B cell (primary cell): ENCODE measurements around the gene ZFAND2A. TPM values are rescaled to one million over a fixed set of nuclear protein-coding genes. Genes with fewer than 3 reads are reported as not detected.
"Not testable (repeated sequence)": the region's sequence is repeated elsewhere in the genome, so short reads cannot be mapped to it uniquely, and the experiment has no call there.

Experiments used
- ATAC-seq: fragments of 200-7000 bp; cut with Tn5 transposase; one replicate; pipeline ENCODE4 v1.10.0; 2021; ENCODE audit warnings: low read depth, mild to moderate bottlenecking, moderate number of reproducible peaks, moderate library complexity
- CTCF ChIA-PET: fragments of 350-600 bp; sonication (Branson Sonifier 250); formaldehyde crosslinking; loops from one replicate; lab custom pipeline; 2021; ENCODE audit warnings: antibody characterized with exemption, inconsistent platforms; lab: Charles Lee
- POLR2A ChIA-PET: fragments of 350-600 bp; sonication (Branson Sonifier 250); formaldehyde crosslinking; loops from one replicate; lab custom pipeline; 2021; ENCODE audit warnings: antibody characterized with exemption; lab: Charles Lee
- DNase-seq: peaks from one replicate; pipeline ENCODE4 v3.0.0; 2013
- H2AFZ ChIP-seq: 2 replicates; pipeline ENCODE4 v1.6.1; 2012; ENCODE audit warnings: mild to moderate bottlenecking, low read depth, low read length; ENCODE audit not compliant: insufficient read depth, poor library complexity, severe bottlenecking
- H3K27ac ChIP-seq, 2 donors: 1 replicate in 1 of 2; 2 replicates in 1 of 2; pipeline ENCODE4 v1.5.1; 2012 to 2013; ENCODE audit warnings: low read length in 2 of 2, mild to moderate bottlenecking in 2 of 2, moderate library complexity in 1 of 2
- H3K27me3 ChIP-seq, 4 experiments: fragments of 200-600 bp in 1 of 4; sonication (generic) in 1 of 4; replicated peaks in 1 of 4; 1 replicate in 2 of 4; 2 replicates in 2 of 4; pipeline versions ENCODE4 v1.6.1 to v1.7.0; 2013 to 2016; ENCODE audit warnings: low read length in 3 of 4, mild to moderate bottlenecking in 2 of 4, mixed read lengths in 1 of 4, moderate library complexity in 1 of 4; ENCODE audit not compliant: insufficient read depth in 4 of 4, control insufficient read depth in 3 of 4; ENCODE audit errors: control extremely low read depth in 1 of 4
- H3K36me3 ChIP-seq, 2 experiments: replicated peaks in 1 of 2; 1 replicate in 1 of 2; 2 replicates in 1 of 2; pipeline versions ENCODE4 v1.6.1 to v1.7.1; 2013; ENCODE audit warnings: low read length in 1 of 2; ENCODE audit not compliant: insufficient read depth in 2 of 2, control insufficient read depth in 1 of 2; ENCODE audit errors: control extremely low read depth in 1 of 2, extremely low read depth in 1 of 2
- H3K4me1 ChIP-seq, 2 donors: fragments of 200-600 bp in 1 of 2; sonication (generic) in 1 of 2; 1 replicate in 1 of 2; 2 replicates in 1 of 2; pipeline versions ENCODE4 v1.5.1 to v1.6.1; 2013 to 2017; ENCODE audit warnings: low read length in 2 of 2; ENCODE audit not compliant: control insufficient read depth in 2 of 2, insufficient read depth in 2 of 2
- H3K4me2 ChIP-seq: replicated peaks from 2 replicates; pipeline ENCODE3; 2012; ENCODE audit warnings: mild to moderate bottlenecking, low read depth, low read length; ENCODE audit not compliant: poor library complexity, severe bottlenecking
- H3K4me3 ChIP-seq, 5 experiments: fragments of 200-600 bp in 1 of 5; sonication (generic) in 1 of 5; 1 replicate in 3 of 5; 2 replicates in 2 of 5; pipeline versions ENCODE4 v1.5.1 to v1.7.0; 2011 to 2016; ENCODE audit warnings: low read length in 4 of 5, mild to moderate bottlenecking in 4 of 5, low read depth in 2 of 5, control low read depth in 1 of 5, moderate library complexity in 1 of 5; ENCODE audit not compliant: insufficient read depth in 1 of 5; ENCODE audit errors: control extremely low read depth in 1 of 5, extremely low read depth in 1 of 5
- H3K79me2 ChIP-seq: fragments of 200-600 bp; sonication (generic); one replicate; pipeline ENCODE4 v1.6.0; 2016; ENCODE audit warnings: low read length; ENCODE audit not compliant: control insufficient read depth, insufficient read depth
- H3K9ac ChIP-seq: fragments of 200-600 bp; sonication (generic); 2 replicates; pipeline ENCODE4 v1.6.1; 2017; ENCODE audit warnings: mild to moderate bottlenecking, low read length, moderate library complexity
- H3K9me3 ChIP-seq, 3 donors: one replicate each; pipeline versions ENCODE4 v1.6.1 to v1.7.1; 2013; ENCODE audit warnings: low read length in 2 of 3; ENCODE audit not compliant: control insufficient read depth in 2 of 3, insufficient read depth in 1 of 3; ENCODE audit errors: control extremely low read depth in 1 of 3
- H4K20me1 ChIP-seq: 2 replicates; pipeline ENCODE4 v1.6.0; 2012; ENCODE audit warnings: mild to moderate bottlenecking, low read length; ENCODE audit not compliant: insufficient read depth, control insufficient read depth, poor library complexity, severe bottlenecking
- H3K27ac Mint-ChIP-seq: one replicate; pipeline ENCODE4 v1.8.0; 2021; ENCODE audit warnings: mixed read lengths
- H3K27me3 Mint-ChIP-seq: one replicate; pipeline ENCODE4 v1.8.0; 2021; ENCODE audit warnings: mixed read lengths
- H3K4me1 Mint-ChIP-seq: one replicate; pipeline ENCODE4 v1.8.0; 2021; ENCODE audit warnings: mixed read lengths
- H3K4me3 Mint-ChIP-seq: one replicate; pipeline ENCODE4 v1.8.0; 2021; ENCODE audit warnings: mixed read lengths
- H3K9me3 Mint-ChIP-seq: one replicate; pipeline ENCODE4 v1.8.0; 2022; ENCODE audit warnings: mixed read lengths; ENCODE audit not compliant: insufficient read depth
- EZH2 ChIP-seq: IDR thresholded peaks from 2 replicates; pipeline ENCODE4 v1.6.1; 2012; ENCODE audit warnings: borderline replicate concordance, low read depth, mild to moderate bottlenecking, moderate library complexity, low read length; ENCODE audit not compliant: insufficient read depth, poor library complexity, severe bottlenecking
- WGBS: methylation state at CpG from one replicate; pipeline ENCODE4 v1.1.5; 2013; ENCODE audit warnings: missing lambda C conversion rate; ENCODE audit not compliant: insufficient coverage; 5-methylcytosine and 5-hydroxymethylcytosine counted together
- intact Hi-C: fragments of 100-400 bp; cut with micrococcal nuclease; formaldehyde crosslinking; loops from one replicate; pipeline ENCODE4 v1.10.0; 2022
- polyA plus RNA-seq: library from polyadenylated mRNA; depleted of rRNA; stranded (reverse); fragments of >200 nt; gene quantifications from 2 replicates; pipeline ENCODE4 v1.2.3, GENCODE V29; 2012
- total RNA-seq, 2 donors: library from RNA; stranded (reverse); fragments of 120-200 nt in 1 of 2; gene quantifications; 1 replicate in 1 of 2; 2 replicates in 1 of 2; pipeline versions ENCODE4 v1.2.3 to v1.2.4, GENCODE V29; 2013 to 2022
- TF ChIP-seq, protein P1 (sequence below): fragments of 200-600 bp; IDR thresholded peaks from one replicate; pipeline ENCODE4 v1.8.0; 2022; ENCODE audit warnings: antibody characterized with exemption, mild to moderate bottlenecking

The ZFAND2A gene
- total and polyA plus RNA-seq, 2 donors (not counting 1 experiment from before 2014, with no cell fraction given): 26.7 to 113 TPM

DNA sequence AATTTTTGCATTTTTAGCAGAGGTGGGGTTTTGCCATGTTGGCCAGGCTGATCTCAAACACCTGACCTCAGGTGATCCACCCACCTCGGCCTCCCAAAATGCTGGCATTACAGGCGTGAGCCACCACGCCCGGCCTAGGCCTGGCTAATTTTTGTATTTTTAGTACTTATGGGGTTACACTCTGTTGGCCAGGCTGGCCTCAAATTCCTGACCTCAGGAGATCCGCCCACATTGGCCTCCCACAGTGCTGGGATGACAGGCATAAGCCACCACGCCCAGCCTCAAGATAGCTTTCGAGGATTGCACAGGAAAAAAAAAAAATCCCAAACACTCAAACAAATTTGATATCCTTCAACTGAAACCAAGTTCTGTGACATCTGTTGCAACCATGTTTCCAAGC, 45.7 kb upstream of the ZFAND2A start:
- ATAC-seq: not testable (repeated sequence)

DNA sequence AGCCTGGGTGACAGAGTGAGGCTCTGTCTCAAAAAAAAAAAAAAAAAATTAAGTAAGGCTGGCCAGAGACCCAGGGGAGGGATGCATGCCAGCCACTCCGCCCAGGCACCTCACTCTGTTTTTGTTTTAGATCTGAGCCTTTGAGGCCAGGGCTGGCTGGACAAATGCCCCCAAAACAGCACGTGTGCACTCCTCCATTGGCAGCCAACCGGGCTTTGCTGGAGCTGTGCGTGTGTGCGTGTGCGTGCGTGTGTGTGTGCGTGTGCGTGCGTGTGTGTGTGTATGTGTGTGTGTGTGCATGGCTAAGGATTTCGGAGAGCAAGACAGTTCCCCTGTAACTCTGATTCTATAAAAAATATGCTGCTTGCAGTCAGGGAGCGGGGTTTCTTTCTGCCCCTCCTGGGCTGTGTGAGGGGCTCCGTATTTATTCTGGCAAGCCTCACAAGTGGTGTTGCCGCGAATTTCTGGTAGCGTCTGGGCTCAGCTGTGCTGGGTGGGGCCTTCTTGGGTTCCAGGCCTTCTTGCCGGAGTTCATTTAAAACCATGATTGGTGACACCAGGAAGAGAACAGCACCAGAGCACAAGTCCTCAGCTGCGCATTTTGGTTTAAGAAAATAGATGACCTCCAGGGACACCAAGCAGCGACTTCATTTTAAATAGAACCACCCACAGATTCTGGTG, 44.6 kb upstream of the ZFAND2A start:
- H3K9me3 ChIP-seq: no peaks in the 10 kb centered on the region
- H3K9ac ChIP-seq: no peak overlapping the region
- Mint-ChIP-seq H3K27ac (no peak overlapping the region), H3K4me1 (no peaks in the 10 kb centered on the region), H3K27me3 (peaks cover 14% of the 10 kb centered on the region), H3K4me3 (no peak overlapping the region), H3K9me3 (no peaks in the 10 kb centered on the region)
- no peak overlapping the region for H2AFZ ChIP-seq
- peaks cover 0 to 8% (median 0%) of the 10 kb centered on the region in 4 experiments for H3K27me3 ChIP-seq
- no peak for ATAC-seq
- CTCF ChIA-PET: interaction anchor here (0.6 kb wide), 1 partner anchor 899 kb away, joined by 3 read pairs; no protein-coding TSS in a partner anchor
- POLR2A ChIA-PET: no interaction called here
- TF ChIP-seq, protein P1, sequence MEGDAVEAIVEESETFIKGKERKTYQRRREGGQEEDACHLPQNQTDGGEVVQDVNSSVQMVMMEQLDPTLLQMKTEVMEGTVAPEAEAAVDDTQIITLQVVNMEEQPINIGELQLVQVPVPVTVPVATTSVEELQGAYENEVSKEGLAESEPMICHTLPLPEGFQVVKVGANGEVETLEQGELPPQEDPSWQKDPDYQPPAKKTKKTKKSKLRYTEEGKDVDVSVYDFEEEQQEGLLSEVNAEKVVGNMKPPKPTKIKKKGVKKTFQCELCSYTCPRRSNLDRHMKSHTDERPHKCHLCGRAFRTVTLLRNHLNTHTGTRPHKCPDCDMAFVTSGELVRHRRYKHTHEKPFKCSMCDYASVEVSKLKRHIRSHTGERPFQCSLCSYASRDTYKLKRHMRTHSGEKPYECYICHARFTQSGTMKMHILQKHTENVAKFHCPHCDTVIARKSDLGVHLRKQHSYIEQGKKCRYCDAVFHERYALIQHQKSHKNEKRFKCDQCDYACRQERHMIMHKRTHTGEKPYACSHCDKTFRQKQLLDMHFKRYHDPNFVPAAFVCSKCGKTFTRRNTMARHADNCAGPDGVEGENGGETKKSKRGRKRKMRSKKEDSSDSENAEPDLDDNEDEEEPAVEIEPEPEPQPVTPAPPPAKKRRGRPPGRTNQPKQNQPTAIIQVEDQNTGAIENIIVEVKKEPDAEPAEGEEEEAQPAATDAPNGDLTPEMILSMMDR: no peak
- TF ChIP-seq EZH2: no peak
- H3K36me3 ChIP-seq: no peaks in the 10 kb centered on the region
- H4K20me1 ChIP-seq: no peaks in the 10 kb centered on the region
- no peaks in the 10 kb centered on the region for H3K4me1 ChIP-seq
- DNase-seq: no peak
- intact Hi-C loops: no loop called here
- H3K4me2 ChIP-seq: no peak overlapping the region
- WGBS: 77% methylated on average over 9 of the region's 19 CpGs
- no peak overlapping the region for H3K27ac ChIP-seq
- H3K4me3 ChIP-seq: no peak overlapping the region
- H3K79me2 ChIP-seq: no peaks in the 10 kb centered on the region

More for the DNA sequence above, 45.7 kb upstream of the ZFAND2A start:
- WGBS: 95% methylated on average over 7 of the region's 7 CpGs
- peaks cover 0 to 15% (median 2%) of the 10 kb centered on the region in 4 experiments for H3K27me3 ChIP-seq
- H3K9me3 Mint-ChIP-seq, H2AFZ ChIP-seq, H3K4me3 Mint-ChIP-seq, H3K9me3 ChIP-seq, H3K4me1 ChIP-seq, H3K27ac ChIP-seq, H3K27ac Mint-ChIP-seq, POLR2A ChIA-PET, CTCF ChIA-PET, H3K4me1 Mint-ChIP-seq, DNase-seq, H3K4me3 ChIP-seq, intact Hi-C loops, H3K79me2 ChIP-seq, H4K20me1 ChIP-seq, H3K36me3 ChIP-seq, H3K9ac ChIP-seq, H3K4me2 ChIP-seq: not testable (repeated sequence)
- H3K27me3 Mint-ChIP-seq: peaks cover 20% of the 10 kb centered on the region

DNA sequence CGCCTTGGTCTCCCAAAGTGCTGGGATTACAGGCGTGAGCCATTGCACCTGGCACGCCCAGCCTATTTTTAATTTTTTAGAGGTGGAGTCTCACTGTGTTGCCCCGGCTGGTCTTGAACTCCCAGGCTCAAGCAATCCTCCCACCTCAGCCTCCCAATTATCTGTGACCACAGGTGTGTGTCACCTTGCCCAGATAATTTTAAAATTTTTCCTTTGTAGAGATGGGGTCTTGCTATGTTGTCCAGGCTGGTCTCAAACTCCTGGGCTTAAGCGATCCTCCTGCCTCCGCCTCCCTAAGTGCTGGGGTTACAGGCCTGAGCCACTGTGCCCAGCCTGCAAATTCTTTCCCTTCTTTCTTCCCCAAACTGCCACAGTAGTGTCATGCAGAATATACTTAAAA, 42.9 kb upstream of the ZFAND2A start:
- CTCF ChIA-PET, DNase-seq, H3K4me3 Mint-ChIP-seq, H3K36me3 ChIP-seq, H3K4me2 ChIP-seq, H3K9me3 Mint-ChIP-seq, H3K4me1 Mint-ChIP-seq, H3K9ac ChIP-seq, POLR2A ChIA-PET, H3K9me3 ChIP-seq, H3K4me3 ChIP-seq, H3K27me3 Mint-ChIP-seq, H3K27ac ChIP-seq, ATAC-seq, H3K27ac Mint-ChIP-seq, H4K20me1 ChIP-seq, intact Hi-C loops, H3K79me2 ChIP-seq, H3K27me3 ChIP-seq, H3K4me1 ChIP-seq, H2AFZ ChIP-seq: not testable (repeated sequence)
- 83% methylated on average over 1 of the region's 6 CpGs for WGBS
